Endothelial cell of hepatic sinusoid (primary cell): ENCODE measurements around the gene FOXA1.

Source experiments
- in situ Hi-C: cut with HindIII; loops from 2 replicates; pipeline ENCODE4 v1.10.0; 2017; ENCODE audit warnings: low sequenced_read_pairs

Gene FOXA1

DNA sequence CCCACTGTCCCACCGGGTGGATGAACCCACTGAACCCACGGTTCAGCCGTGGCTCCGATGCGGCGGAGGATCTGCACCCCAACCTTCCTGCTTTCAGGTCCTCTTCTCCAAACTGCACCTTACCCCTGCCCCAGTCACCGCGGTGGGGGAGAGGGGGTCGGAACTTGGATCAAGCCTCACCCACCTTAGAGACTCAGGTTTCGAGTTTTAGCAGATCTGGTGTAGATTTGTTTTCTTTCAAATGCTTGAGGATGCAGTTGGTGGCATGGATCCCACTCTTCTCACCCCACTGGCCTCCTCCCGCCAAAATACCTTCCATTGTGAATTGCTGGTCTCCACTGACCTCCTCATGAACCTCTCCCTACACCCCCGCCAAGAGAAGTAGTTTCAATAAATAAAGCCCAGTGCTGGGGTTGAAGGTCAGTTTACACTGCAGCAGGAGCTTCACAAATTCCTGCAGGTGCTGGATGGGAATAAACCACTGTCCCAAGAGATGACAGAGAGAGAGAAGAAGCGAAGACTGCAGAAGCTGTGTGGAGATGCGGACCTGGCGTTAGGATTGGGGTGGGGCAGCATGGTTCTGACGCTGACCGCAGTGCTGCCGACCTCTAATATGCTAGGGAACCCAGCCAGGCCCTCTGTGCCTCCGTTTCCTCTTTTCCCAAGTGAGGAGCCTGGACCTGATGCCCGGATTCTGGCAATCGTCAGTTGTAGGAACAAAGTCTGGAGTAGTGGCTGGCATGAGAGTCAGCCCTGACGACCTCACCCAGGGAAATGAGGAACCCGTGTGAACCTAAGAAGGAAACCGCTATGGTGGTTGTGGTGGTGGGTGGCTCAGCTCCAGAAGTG lies 7.8 kb upstream of the FOXA1 start:
- in situ Hi-C loops = no loop called here

GRCh38 chr14:37601865-37602264 lies 6.8 kb upstream of the FOXA1 start:
- in situ Hi-C loops = no loop called here

DNA sequence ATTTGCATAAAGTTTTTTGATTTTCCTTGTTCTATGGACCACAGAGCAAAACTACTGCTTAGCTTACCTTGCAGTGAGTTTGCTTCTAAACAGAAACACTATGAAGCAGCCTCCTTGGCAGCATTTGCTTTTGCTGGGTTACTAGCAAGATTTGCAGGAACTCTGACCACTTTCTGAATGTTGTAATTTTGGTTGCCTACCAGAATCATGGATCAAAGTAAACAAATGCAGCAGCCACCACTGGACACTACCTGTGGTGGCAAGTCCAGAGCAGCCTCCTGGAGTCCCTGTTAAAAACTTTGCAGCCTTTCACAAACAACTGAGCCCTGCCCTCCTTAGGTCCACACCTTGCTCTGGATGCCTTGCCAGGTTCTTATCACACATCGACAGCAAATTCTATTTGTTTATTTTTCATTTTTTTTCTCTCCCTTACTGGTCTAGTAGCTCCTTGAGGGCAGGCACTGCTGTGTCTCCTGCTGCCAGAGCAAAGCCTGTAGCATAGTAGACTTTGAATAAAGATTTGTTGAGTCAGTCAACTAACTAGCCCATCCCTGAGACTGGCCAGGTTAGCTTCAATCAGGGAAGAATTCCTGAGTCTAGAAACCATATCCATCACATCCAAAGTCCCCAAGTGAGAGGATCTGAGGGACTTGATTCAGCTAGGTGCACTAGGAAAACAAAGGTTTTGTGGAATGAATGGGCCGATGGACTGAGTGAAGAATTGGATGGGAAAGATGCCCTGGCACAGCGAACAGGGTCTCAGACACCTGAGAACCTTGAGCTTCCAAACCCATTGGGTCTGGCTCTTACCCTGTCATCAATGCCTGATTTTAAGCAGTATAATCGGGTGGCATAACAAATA lies 6.1 kb upstream of the FOXA1 start:
- in situ Hi-C loops = no loop called here

DNA sequence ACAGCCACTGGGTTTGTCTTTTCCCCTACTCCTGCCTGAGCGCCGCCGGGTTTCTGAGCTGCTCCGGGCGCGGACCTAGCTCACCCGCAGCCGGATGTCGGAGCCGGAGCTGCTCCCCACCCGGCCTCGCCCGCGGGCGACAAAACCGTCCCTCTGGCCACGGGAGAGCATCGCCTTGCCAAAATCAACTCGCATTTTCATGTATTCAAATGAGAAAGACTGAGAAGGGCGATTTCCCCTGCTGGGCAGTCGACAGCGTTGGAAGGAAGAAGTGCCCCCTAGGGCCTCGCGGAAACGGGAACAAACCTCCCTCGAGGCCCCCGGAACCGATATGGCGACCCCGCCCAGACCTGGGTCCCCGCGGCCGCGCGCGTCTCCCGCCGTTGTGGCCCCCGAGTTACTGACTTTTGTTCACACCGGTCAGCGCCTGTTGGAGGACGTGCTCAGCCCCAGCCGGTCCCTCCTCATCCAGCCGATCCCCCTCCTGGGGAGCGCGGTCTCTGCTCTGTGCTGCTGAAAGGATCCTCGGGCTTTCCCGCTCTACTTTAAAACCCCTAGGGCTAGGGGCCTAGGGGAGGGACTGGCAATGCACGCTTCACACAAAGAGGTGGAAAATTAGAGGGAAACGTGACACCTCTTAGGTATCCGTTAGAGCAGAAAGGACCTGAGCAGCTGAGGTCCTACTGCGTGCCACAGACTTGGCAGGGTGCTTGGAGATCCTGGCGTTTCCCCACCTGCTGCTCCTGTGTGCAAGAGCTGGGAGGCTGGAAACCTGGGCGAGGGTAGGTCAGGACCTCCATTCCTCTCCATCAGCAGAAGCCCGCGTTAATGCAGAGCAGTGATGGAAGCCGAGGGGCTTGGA lies 4.7 kb upstream of the FOXA1 start:
- in situ Hi-C loops = no loop called here

DNA sequence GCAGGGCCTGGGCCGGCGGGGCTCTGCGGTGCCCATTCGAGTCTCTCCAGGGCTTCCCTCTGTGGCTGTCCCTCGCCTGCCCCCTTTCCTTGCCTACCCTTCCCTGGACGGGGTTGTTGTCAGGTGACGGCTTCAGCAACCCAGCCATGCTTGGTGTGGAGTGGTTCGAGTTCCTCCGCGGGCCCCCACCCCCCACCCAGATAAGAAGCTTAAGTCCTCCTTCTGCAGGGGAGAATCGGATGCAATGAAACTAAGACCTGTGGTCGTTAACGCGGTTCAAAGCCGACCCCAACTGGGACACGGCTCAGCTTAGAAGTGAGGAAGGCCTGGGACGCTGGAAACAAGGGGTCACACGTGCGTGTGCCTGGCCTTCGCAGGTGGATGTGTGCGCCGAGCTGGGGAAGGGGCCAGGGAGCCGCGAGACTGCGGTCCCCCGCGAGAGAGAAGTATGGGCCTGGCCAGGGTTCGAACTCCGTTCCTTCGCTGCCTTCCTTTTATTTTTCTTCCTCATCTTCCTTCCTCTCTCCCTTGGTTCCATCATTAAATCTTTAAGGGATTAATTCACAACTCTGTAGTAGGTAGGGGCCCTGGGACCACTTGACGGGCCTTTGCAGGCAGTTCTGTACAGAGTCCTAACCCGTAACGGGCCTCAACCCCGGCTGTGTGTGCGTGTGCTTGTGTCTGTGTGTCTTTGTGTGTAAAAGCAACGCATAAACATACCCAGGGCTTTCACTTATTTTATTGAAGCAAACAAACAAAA lies 3.9 kb upstream of the FOXA1 start:
- in situ Hi-C loops = no loop called here

DNA sequence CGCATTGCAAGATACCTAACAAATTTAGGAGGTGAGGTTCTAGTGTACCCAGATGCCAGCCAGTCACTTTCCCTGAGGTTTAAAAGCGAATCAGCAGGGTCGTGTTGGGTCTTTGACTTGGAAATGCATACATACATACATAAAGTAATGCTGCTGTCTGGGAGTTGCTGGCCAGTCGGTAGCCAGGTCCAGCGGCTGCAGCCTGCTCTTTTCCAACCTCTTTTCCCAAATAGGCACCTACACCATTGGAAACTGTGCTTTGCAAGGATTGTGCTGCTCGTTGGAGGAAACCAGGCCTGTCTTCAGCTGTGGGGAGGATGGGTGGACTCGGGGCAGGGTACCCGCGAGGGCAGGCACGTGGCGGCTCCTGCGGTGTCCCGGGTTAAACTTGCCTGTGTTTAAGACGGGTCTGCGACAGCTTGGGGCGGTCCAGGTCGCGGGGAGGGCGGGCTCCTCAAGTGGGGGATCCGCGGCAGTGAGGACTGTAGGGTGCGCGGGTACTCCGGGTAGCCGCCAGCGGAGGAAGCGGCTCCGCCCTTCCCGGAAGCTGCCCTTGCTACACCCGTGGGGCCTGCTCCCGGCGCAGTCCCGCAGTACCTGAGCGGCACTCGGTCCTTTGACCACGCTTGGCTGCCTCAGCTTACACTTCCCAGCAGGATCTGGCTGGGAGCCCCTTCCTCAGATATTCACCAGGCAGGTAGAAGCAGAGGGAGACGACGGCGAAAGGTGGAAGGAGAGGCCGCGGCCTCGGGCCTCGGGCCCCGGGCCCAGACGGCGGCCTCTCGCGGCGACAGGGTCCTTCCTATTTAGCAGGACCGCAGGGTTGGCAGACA lies 3.1 kb upstream of the FOXA1 start:
- in situ Hi-C loops = no loop called here

DNA sequence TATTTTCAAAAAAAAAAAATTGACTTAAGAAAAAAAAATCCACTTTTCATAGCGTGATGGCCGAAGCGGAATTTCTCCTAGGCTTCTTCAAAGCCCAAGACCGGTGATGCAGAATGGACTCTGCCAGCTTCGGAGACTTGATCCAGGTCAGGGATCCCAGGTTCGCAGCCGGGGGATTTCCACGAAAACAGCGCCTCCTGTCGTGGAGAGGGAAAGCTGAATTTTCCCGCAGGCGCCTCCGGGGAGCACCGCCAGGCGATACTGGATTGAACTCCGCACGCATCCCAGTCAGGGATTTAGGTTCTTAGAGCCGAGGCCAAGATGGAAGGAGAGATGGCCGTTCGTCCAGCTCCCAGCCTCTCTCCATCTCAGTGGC lies 2.5 kb upstream of the FOXA1 start:
- in situ Hi-C loops = no loop called here

DNA sequence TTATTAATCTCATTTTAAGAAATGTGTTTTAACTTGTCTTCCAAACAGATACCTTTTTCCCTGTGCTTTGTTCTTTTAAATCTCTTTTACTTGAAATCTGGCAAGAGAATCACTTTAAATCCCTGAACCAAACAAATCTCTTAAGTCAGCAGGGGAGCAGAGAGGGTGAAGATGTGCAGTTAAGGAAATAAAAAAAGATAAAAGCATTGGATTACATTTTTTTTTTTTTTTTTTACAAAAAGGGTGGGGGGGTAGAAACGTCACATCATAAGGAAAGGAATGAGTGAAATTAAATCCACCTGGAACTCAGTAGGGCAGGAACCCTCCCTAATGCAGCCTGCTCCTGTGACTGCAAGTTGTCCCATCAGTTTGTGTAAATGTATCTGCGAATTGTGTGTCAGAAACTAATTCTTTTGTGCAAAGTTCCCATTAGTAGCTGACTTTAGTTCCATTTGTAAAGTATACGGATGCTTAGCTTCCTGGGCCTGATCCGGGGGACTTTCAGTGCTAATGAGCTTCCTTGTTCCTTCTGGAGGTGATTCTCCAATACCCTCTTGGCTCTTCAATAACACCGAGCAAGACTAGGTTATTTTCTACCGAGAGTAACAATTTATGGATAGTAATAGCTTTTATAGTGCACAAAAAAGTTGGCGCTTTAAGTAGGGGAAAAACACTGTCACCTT lies 1.9 kb upstream of the FOXA1 start:
- in situ Hi-C loops = no loop called here

- in situ Hi-C loops = no loop called here
These were observed 966 bp upstream of the FOXA1 start for GRCh38 chr14:37595809-37596621.

GRCh38 chr14:37594238-37594970 lies 645 bp downstream of the FOXA1 start:
- in situ Hi-C loops = no loop called here

GRCh38 chr14:37593511-37594237 lies 1.4 kb downstream of the FOXA1 start:
- in situ Hi-C loops = no loop called here

- in situ Hi-C loops = no loop called here
These were observed 2.3 kb downstream of the FOXA1 start for GRCh38 chr14:37592482-37593408.

DNA sequence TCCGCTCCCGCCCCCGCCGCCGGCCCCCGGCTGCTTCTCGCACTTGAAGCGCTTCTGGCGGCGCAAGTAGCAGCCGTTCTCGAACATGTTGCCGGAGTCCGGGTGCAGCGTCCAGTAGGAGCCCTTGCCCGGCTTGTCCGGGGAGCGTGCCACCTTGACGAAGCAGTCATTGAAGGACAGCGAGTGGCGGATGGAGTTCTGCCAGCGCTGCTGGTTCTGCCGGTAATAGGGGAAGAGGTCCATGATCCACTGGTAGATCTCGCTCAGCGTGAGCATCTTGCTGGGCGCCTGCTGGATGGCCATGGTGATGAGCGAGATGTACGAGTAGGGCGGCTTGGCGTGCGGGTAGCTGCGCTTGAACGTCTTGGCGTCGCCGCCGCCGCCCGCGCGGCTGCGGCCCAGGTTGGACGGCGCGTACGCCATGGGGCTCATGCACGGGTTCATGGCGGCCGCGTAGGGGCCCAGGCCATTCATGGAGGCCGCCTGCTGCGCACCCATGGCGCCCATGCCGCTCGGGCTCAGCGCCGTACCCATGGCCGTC lies 3.0 kb downstream of the FOXA1 start:
- in situ Hi-C loops = no loop called here

DNA sequence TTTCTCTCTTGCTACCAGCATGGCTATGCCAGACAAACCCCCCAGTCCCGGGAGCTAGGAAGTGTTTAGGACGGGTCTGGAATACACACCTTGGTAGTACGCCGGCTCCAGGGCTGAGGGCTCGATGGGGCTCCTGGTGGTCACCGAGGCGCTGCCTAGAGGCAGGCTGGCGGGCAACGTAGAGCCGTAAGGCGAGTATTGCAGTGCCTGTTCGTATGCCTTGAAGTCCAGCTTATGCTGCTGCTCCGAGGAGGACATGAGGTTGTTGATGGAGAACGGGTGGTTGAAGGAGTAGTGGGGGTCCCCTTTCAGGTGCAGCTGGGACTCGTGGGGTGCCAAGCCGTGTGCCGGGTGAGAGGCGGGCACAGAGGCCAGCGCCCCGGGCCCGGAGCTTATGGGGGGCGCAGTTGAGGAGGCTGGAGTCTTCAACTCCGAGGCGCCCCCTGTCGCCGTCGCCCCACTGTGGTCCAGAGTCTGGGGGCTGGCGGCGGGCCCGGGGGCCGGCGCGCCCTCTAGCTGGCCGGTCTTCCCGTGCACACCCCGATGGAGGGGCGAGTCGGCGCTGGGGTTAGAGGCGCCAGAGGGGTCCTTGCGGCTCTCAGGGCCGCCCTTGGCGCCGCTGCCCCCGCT lies 3.6 kb downstream of the FOXA1 start:
- in situ Hi-C loops = no loop called here
